Measurements from ENCODE around the gene TSPAN18. TPM values are rescaled to one million over a fixed set of nuclear protein-coding genes. Genes with fewer than 3 reads are reported as not detected.
A peak's percentile ranks its signal among the peaks of the same experiment; 100 is the strongest.

Gene TSPAN18
- total RNA-seq, 1 donor from 2014 or later: 2.8 TPM

- H3K27me3 Mint-ChIP-seq: peaks cover 2% of the 10 kb centered on the region
- H3K4me3 Mint-ChIP-seq: no peak overlapping the region
- ChIA-PET POLR2A (no interaction called here), CTCF (interaction anchor here (1.0 to 24.5 kb wide), 4 partner anchors 11 to 179 kb away, joined by 3 to 1010 read pairs (median 6); no protein-coding TSS in a partner anchor)
- no peak overlapping the region for H3K27ac Mint-ChIP-seq
- no peak for TF ChIP-seq CTCF (IDR thresholded peaks at IDR 0.05)
- intact Hi-C loops (cut with micrococcal nuclease): loop anchor here (2.0 kb wide), 1 partner anchor 407 kb away; no protein-coding TSS in a partner anchor
- ATAC-seq (ENCODE audit: low read depth) (no peak), DNase-seq (no peak)
- H3K36me3 Mint-ChIP-seq (ENCODE audit: low read depth): no peaks in the 10 kb centered on the region
- H3K4me1 Mint-ChIP-seq: peaks cover 3% of the 10 kb centered on the region
- no peaks in the 10 kb centered on the region for H3K9me3 Mint-ChIP-seq
Observed at GRCh38 chr11:44926036-44926435, 199.3 kb downstream of the TSPAN18 start.

GRCh38 chr11:44927174-44927661 is 200.5 kb downstream of the TSPAN18 start:
- Mint-ChIP-seq H3K4me1 (peaks cover 3% of the 10 kb centered on the region), H3K9me3 (no peaks in the 10 kb centered on the region)
- DNase-seq: peak; percentile 59

DNA sequence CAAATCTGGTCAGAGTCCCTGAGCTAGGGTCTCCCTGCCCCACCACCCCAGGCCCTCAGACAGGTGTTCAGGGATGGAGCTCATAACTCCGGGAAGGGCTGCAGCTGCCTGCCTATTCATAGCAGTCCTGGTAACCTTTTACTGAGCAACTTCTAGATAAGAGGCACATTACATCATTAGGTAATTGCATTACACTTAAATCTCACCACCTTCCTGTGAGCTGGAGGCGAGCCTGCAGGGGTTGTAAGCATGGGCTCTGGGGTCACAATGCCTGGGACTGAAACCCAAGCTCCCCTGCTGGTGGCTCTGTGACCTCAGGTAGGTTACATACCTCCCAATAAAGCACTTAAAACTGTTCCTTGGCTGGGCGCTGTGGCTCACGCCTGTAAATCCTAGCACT is 201.4 kb downstream of the TSPAN18 start:
- ChIA-PET CTCF (interaction anchor here (1.0 to 24.5 kb wide), 7 partner anchors 9 to 176 kb away, joined by 3 to 1010 read pairs (median 8); no protein-coding TSS in a partner anchor), POLR2A (interaction anchor here (0.8 to 2.4 kb wide), 2 partner anchors 175 to 177 kb away, joined by 3 to 9 read pairs; no protein-coding TSS in a partner anchor)
- no peak for ATAC-seq (ENCODE audit: low read depth)

More at GRCh38 chr11:44927174-44927661, 200.5 kb downstream of the TSPAN18 start:
- ATAC-seq (ENCODE audit: low read depth): peak; percentile 61
- peaks cover 2% of the 10 kb centered on the region for H3K27me3 Mint-ChIP-seq
- no peak overlapping the region for H3K27ac Mint-ChIP-seq
- intact Hi-C loops (cut with micrococcal nuclease): loop anchor here (1.0 to 2.0 kb wide), 4 partner anchors 9 to 406 kb away; no protein-coding TSS in a partner anchor
- ChIA-PET POLR2A (interaction anchor here (0.6 to 1.4 kb wide), 6 partner anchors 9 to 183 kb away, joined by 3 to 12 read pairs (median 4); no protein-coding TSS in a partner anchor), CTCF (interaction anchor here (0.6 to 24.5 kb wide), 25 partner anchors 9 to 640 kb away, joined by 3 to 1010 read pairs (median 3); no protein-coding TSS in a partner anchor)
- peaks cover under 1% of the 10 kb centered on the region for H3K36me3 Mint-ChIP-seq (ENCODE audit: low read depth)
- TF ChIP-seq CTCF (IDR thresholded peaks at IDR 0.05): peak; percentile 38
- H3K4me3 Mint-ChIP-seq: no peak overlapping the region

DNA sequence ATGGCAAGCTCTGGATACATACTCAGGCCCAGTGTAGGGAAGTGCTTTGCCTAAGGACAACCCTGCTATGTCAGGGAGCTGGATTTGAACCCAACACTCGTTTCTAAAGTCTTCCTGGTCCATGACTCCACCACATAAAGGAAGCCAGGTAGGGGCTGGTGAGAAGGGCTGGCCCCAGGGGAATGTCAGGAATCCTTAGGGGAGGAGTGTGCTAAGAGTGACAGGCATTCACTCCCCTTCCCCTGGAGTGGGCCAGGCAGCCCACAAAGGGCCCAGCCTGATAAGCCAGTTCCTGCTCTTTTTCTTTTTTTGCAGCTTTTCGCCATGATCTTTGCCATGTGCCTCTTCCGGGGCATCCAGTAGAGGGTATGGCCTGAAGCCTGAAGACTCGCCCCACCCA is 202.1 kb downstream of the TSPAN18 start:
- Mint-ChIP-seq H3K9me3 (no peaks in the 10 kb centered on the region), H3K36me3 (ENCODE audit: low read depth) (peaks cover 10% of the 10 kb centered on the region), H3K4me1 (peaks cover 3% of the 10 kb centered on the region), H3K27ac (no peak overlapping the region), H3K27me3 (peaks cover 2% of the 10 kb centered on the region), H3K4me3 (no peak overlapping the region)
- DNase-seq (no peak), ATAC-seq (ENCODE audit: low read depth) (no peak)
- POLR2A ChIA-PET: interaction anchor here (0.6 to 2.4 kb wide), 4 partner anchors 174 to 311 kb away, joined by 3 to 9 read pairs (median 4); no protein-coding TSS in a partner anchor
- TF ChIP-seq CTCF (IDR thresholded peaks at IDR 0.05): no peak
- intact Hi-C loops (cut with micrococcal nuclease): no loop called here
- CTCF ChIA-PET: interaction anchor here (0.6 to 24.5 kb wide), 6 partner anchors 8 to 422 kb away, joined by 3 to 1010 read pairs (median 10); no protein-coding TSS in a partner anchor

More for the DNA sequence above, 201.4 kb downstream of the TSPAN18 start:
- no peak for DNase-seq
- Mint-ChIP-seq H3K36me3 (ENCODE audit: low read depth) (peaks cover 5% of the 10 kb centered on the region), H3K4me1 (peaks cover 3% of the 10 kb centered on the region), H3K27ac (no peak overlapping the region), H3K27me3 (peaks cover 2% of the 10 kb centered on the region), H3K4me3 (no peak overlapping the region), H3K9me3 (no peaks in the 10 kb centered on the region)
- TF ChIP-seq CTCF (IDR thresholded peaks at IDR 0.05): no peak
- intact Hi-C loops (cut with micrococcal nuclease): no loop called here
